OCI-LY1 (cell line): ENCODE measurements around the gene SMAP1.

Source experiments
- H2AFZ ChIP-seq: fragments of 200-600 bp; sonication (generic), shearing (Covaris generic); 2 replicates; pipeline ENCODE4 v1.6.0; 2014; ENCODE audit warnings: antibody characterized with exemption, mild to moderate bottlenecking, low read length
- H3F3A ChIP-seq: fragments of 200-600 bp; sonication (generic), shearing (Covaris generic); 2 replicates; pipeline ENCODE4 v1.6.0; 2014; ENCODE audit warnings: mild to moderate bottlenecking, antibody characterized with exemption, low read length, moderate library complexity; ENCODE audit not compliant: insufficient read depth
- H3K27ac ChIP-seq: fragments of 200-600 bp; sonication (generic); 2 replicates; pipeline ENCODE4 v1.5.1; 2014; ENCODE audit warnings: low read length, mixed run types, mild to moderate bottlenecking, low read depth; ENCODE audit not compliant: poor library complexity, severe bottlenecking
- H3K27me3 ChIP-seq: fragments of 200-600 bp; sonication (generic); 2 replicates; pipeline ENCODE4 v1.6.0; 2014; ENCODE audit warnings: antibody characterized with exemption, mild to moderate bottlenecking, low read length, moderate library complexity; ENCODE audit not compliant: insufficient read depth
- H3K36me3 ChIP-seq: fragments of 200-600 bp; sonication (generic); 2 replicates; pipeline ENCODE4 v1.6.1; 2014; ENCODE audit warnings: mild to moderate bottlenecking, antibody characterized with exemption, low read length, moderate library complexity, mixed read lengths; ENCODE audit not compliant: insufficient read depth
- H3K4me1 ChIP-seq: fragments of 200-600 bp; sonication (generic); 2 replicates; pipeline ENCODE4 v1.5.1; 2014; ENCODE audit warnings: mild to moderate bottlenecking, low read length, moderate library complexity; ENCODE audit not compliant: insufficient read depth, severe bottlenecking
- H3K4me2 ChIP-seq: fragments of 200-600 bp; sonication (generic), shearing (Covaris generic); 2 replicates; pipeline ENCODE4 v1.6.1; 2014; ENCODE audit warnings: low read length
- H3K4me3 ChIP-seq: fragments of 200-600 bp; sonication (generic); 2 replicates; pipeline ENCODE4 v1.5.1; 2014; ENCODE audit warnings: low read length, low read depth, mild to moderate bottlenecking, mixed read lengths; ENCODE audit not compliant: poor library complexity, severe bottlenecking
- H3K79me2 ChIP-seq: fragments of 200-600 bp; shearing (Covaris generic); 2 replicates; pipeline ENCODE4 v1.6.1; 2016; ENCODE audit warnings: mixed run types, low read length, mixed read lengths; ENCODE audit not compliant: insufficient read depth
- H3K9ac ChIP-seq: fragments of 200-600 bp; sonication (generic), shearing (Covaris generic); 2 replicates; pipeline ENCODE4 v1.6.1; 2014; ENCODE audit warnings: mild to moderate bottlenecking, low read length, mixed read lengths
- H3K9me2 ChIP-seq: fragments of 200-600 bp; sonication (generic), shearing (Covaris generic); 2 replicates; pipeline ENCODE4 v1.6.1; 2014; ENCODE audit warnings: low read depth, mild to moderate bottlenecking, low read length, mixed read lengths
- H3K9me3 ChIP-seq: fragments of 200-600 bp; shearing (Covaris generic); 2 replicates; pipeline ENCODE4 v1.6.1; 2014; ENCODE audit warnings: low read length, mixed read lengths
- H4K20me1 ChIP-seq: fragments of 200-600 bp; sonication (generic), shearing (Covaris generic); 2 replicates; pipeline ENCODE4 v1.6.0; 2016; ENCODE audit warnings: mild to moderate bottlenecking, low read length; ENCODE audit not compliant: insufficient read depth
- EZH2 ChIP-seq: fragments of 200-600 bp; sonication (generic), shearing (Covaris generic); IDR thresholded peaks from 2 replicates; pipeline ENCODE4 v1.8.0; 2017; ENCODE audit warnings: borderline replicate concordance, mixed run types, mild to moderate bottlenecking, antibody characterized with exemption, low read length, moderate library complexity, mixed read lengths
- TF ChIP-seq, protein P1 (sequence below): fragments of 200-600 bp; sonication (generic), shearing (Covaris generic); IDR thresholded peaks from 2 replicates; pipeline ENCODE4 v1.5.1; 2017; ENCODE audit warnings: mild to moderate bottlenecking, antibody characterized with exemption, low read length, moderate library complexity, mixed read lengths

Gene SMAP1

GRCh38 chr6:70872469-70872868, 204.8 kb downstream of the SMAP1 start:
- Histone ChIP-seq H3K27ac (no peak overlapping the region), H3K4me3 (no peak overlapping the region), H3K36me3 (no peaks in the 10 kb centered on the region)

GRCh38 chr6:70874181-70874913, 206.7 kb downstream of the SMAP1 start:
- no peaks in the 10 kb centered on the region for H3K4me1 ChIP-seq
- H3K27me3 ChIP-seq, result no peaks in the 10 kb centered on the region
- H3K79me2 ChIP-seq, result no peaks in the 10 kb centered on the region
- H3F3A ChIP-seq, result no peaks in the 10 kb centered on the region
- H3K9me2 ChIP-seq, result no peaks in the 10 kb centered on the region
- H3K27ac ChIP-seq, result no peak overlapping the region
- H3K9me3 ChIP-seq, result peaks cover 13% of the 10 kb centered on the region; the same call in 1 of the 2 replicates
- no peak overlapping the region for H3K4me2 ChIP-seq
- H3K36me3 ChIP-seq, result no peaks in the 10 kb centered on the region
- H2AFZ ChIP-seq, result no peak overlapping the region
- H3K4me3 ChIP-seq, result no peak overlapping the region
- TF ChIP-seq EZH2, result no peak
- TF ChIP-seq, protein P1, sequence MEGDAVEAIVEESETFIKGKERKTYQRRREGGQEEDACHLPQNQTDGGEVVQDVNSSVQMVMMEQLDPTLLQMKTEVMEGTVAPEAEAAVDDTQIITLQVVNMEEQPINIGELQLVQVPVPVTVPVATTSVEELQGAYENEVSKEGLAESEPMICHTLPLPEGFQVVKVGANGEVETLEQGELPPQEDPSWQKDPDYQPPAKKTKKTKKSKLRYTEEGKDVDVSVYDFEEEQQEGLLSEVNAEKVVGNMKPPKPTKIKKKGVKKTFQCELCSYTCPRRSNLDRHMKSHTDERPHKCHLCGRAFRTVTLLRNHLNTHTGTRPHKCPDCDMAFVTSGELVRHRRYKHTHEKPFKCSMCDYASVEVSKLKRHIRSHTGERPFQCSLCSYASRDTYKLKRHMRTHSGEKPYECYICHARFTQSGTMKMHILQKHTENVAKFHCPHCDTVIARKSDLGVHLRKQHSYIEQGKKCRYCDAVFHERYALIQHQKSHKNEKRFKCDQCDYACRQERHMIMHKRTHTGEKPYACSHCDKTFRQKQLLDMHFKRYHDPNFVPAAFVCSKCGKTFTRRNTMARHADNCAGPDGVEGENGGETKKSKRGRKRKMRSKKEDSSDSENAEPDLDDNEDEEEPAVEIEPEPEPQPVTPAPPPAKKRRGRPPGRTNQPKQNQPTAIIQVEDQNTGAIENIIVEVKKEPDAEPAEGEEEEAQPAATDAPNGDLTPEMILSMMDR, result no peak
- no peaks in the 10 kb centered on the region for H4K20me1 ChIP-seq
- H3K9ac ChIP-seq, result no peak overlapping the region

More at GRCh38 chr6:70872469-70872868, 204.8 kb downstream of the SMAP1 start:
- no peaks in the 10 kb centered on the region for H3K4me1 ChIP-seq
- TF ChIP-seq EZH2, result no peak
- TF ChIP-seq, protein P1, result no peak
- no peak overlapping the region for H3K9ac ChIP-seq
- no peak overlapping the region for H2AFZ ChIP-seq
- H3F3A ChIP-seq, result no peaks in the 10 kb centered on the region
- H4K20me1 ChIP-seq, result no peaks in the 10 kb centered on the region
- H3K4me2 ChIP-seq, result no peak overlapping the region
- H3K9me3 ChIP-seq, result peaks cover 13% of the 10 kb centered on the region; the same call in 1 of the 2 replicates
- H3K9me2 ChIP-seq, result no peaks in the 10 kb centered on the region
- no peaks in the 10 kb centered on the region for H3K27me3 ChIP-seq
- H3K79me2 ChIP-seq, result no peaks in the 10 kb centered on the region

DNA sequence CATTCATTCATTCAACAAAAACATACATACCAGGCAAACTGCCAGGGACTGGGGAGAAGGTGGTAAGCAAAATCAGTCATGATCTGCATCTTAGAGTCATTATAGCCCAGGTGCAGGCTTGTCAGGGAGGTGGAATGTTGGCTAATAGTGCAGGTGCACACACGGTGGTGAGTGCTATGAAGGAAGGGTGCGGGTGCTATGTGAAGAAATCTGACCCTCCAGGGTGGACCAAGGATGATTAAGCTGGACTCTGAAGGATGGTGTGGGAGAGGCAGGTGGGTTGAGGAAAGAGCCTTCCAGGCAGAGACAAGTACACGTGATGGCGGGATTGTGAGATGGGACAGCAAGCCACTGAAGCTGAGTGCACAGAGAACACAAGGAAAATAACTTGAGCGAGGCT, 211.8 kb downstream of the SMAP1 start:
- no peak overlapping the region for H3K4me3 ChIP-seq
- no peak overlapping the region for H3K27ac ChIP-seq
- no peaks in the 10 kb centered on the region for H3K36me3 ChIP-seq
- no peaks in the 10 kb centered on the region for H3F3A ChIP-seq
- no peaks in the 10 kb centered on the region for H3K27me3 ChIP-seq
- no peaks in the 10 kb centered on the region for H4K20me1 ChIP-seq
- H3K4me2 ChIP-seq, result no peak overlapping the region
- H2AFZ ChIP-seq, result no peak overlapping the region
- H3K9ac ChIP-seq, result no peak overlapping the region
- H3K4me1 ChIP-seq, result peaks cover 3% of the 10 kb centered on the region
- H3K79me2 ChIP-seq, result no peaks in the 10 kb centered on the region
- TF ChIP-seq EZH2, result no peak
- TF ChIP-seq, protein P1, result no peak
- no peaks in the 10 kb centered on the region for H3K9me2 ChIP-seq
- H3K9me3 ChIP-seq, result no peaks in the 10 kb centered on the region
